SJCRH30 (cell line): ENCODE measurements around the gene CNTN6. TPM values are rescaled to one million over a fixed set of nuclear protein-coding genes. Genes with fewer than 3 reads are reported as not detected.
A peak's percentile ranks its signal among the peaks of the same experiment; 100 is the strongest.

Experiments used
- DNase-seq, 2 experiments: peaks; one replicate each; pipeline ENCODE4 v3.0.0-alpha.2; 2015 to 2020
- H3K27ac ChIP-seq: fragments of 250-450 bp; sonication (Bioruptor Pico); 2 replicates; pipeline ENCODE4 v1.5.1; 2020; ENCODE audit warnings: mild to moderate bottlenecking, moderate library complexity
- H3K27me3 ChIP-seq: fragments of 250-450 bp; sonication (Bioruptor Pico); 2 replicates; pipeline ENCODE4 v1.5.1; 2020; ENCODE audit warnings: mild to moderate bottlenecking, moderate library complexity
- H3K36me3 ChIP-seq: fragments of 250-450 bp; sonication (Bioruptor Pico); 2 replicates; pipeline ENCODE4 v1.5.1; 2020; ENCODE audit warnings: mild to moderate bottlenecking, moderate library complexity
- H3K4me1 ChIP-seq: fragments of 250-450 bp; sonication (Bioruptor Pico); 2 replicates; pipeline ENCODE4 v1.5.1; 2020; ENCODE audit warnings: mild to moderate bottlenecking, moderate library complexity
- H3K4me3 ChIP-seq: fragments of 250-450 bp; sonication (Bioruptor Pico); 2 replicates; pipeline ENCODE4 v1.5.1; 2020; ENCODE audit warnings: mild to moderate bottlenecking, moderate library complexity
- H3K9me3 ChIP-seq: fragments of 250-450 bp; sonication (Bioruptor Pico); replicated peaks from 2 replicates; pipeline ENCODE4 v1.5.1; 2020; ENCODE audit warnings: mild to moderate bottlenecking, moderate library complexity
- total RNA-seq: library from RNA; depleted of rRNA; stranded (reverse); fragments of >200 nt; shearing (Covaris generic); gene quantifications from 2 replicates; pipeline ENCODE4 v1.2.3, GENCODE V29; 2014; rRNA removed

Gene CNTN6
- 0.73 and 1.1 TPM in 2 replicates for total RNA-seq

GRCh38 chr3:1092771-1093170, at the start of gene CNTN6:
Gene CNTN6 (plus strand): TSS chr3:1093024. CDS start chr3:1148009, 54,985 bp downstream.
- Histone ChIP-seq H3K4me1 (peaks cover 3% of the 10 kb centered on the region), H3K36me3 (no peaks in the 10 kb centered on the region), H3K9me3 (no peaks in the 10 kb centered on the region), H3K27me3 (no peaks in the 10 kb centered on the region), H3K4me3 (peak within 1 kb of the TSS; percentile 46), H3K27ac (peak within 1 kb of the TSS; percentile 10; the same call in 1 of the 2 replicates)
- DNase-seq: peak; percentile 7 to 39

DNA sequence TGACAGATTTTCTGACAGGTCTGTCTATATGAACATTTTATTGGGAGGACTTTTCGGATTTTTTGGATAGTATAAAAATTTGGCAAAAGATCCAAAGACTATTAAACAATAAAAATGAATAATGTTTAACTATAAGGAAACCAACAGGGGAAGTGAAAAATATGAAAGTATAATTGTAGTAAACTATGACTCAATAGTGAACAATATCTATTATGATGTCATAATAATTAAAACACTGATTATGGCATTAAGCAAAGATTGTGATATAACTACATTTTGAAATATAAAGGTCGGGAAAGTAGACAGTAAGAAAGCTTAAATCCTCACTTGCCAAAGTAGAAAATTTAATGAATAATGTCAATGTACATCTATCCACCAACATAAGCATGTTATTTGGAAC, 44.3 kb upstream of the CNTN6 start:
- H3K9me3 ChIP-seq: no peaks in the 10 kb centered on the region
- no peak for DNase-seq
- H3K4me3 ChIP-seq: no peak overlapping the region
- no peak overlapping the region for H3K27ac ChIP-seq
- no peaks in the 10 kb centered on the region for H3K4me1 ChIP-seq
- H3K36me3 ChIP-seq: no peaks in the 10 kb centered on the region
- H3K27me3 ChIP-seq: no peaks in the 10 kb centered on the region

- Histone ChIP-seq H3K36me3 (no peaks in the 10 kb centered on the region), H3K27ac (no peak overlapping the region), H3K27me3 (no peaks in the 10 kb centered on the region), H3K9me3 (no peaks in the 10 kb centered on the region), H3K4me3 (no peak overlapping the region), H3K4me1 (no peaks in the 10 kb centered on the region)
- DNase-seq: no peak
Measured at GRCh38 chr3:1055870-1056269, 37.0 kb upstream of the CNTN6 start.

GRCh38 chr3:1056744-1057143, 36.1 kb upstream of the CNTN6 start:
- H3K36me3 ChIP-seq: no peaks in the 10 kb centered on the region
- no peak for DNase-seq
- no peak overlapping the region for H3K27ac ChIP-seq
- no peaks in the 10 kb centered on the region for H3K27me3 ChIP-seq
- H3K9me3 ChIP-seq: no peaks in the 10 kb centered on the region
- H3K4me3 ChIP-seq: no peak overlapping the region
- H3K4me1 ChIP-seq: no peaks in the 10 kb centered on the region

DNA sequence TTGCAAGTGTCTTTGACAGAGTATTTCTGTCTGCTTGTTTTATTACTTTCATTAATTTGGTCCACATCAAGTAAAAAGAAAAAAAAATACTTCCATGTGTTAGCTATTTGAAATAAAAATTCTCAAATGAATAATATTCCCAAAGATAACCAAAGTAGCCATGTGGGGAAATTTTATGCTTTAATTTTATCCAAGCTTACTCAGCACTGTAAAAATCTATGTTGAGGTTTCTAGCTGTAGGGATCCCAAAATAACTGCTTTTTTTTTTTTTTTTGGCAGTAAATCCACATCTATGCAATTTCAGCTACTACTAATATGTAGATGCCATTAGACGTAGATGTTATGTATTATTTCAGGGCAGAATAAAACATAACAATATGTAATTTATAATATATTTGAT, 35.4 kb upstream of the CNTN6 start:
- Histone ChIP-seq H3K27ac (no peak overlapping the region), H3K36me3 (no peaks in the 10 kb centered on the region), H3K4me1 (no peaks in the 10 kb centered on the region), H3K4me3 (no peak overlapping the region), H3K9me3 (no peaks in the 10 kb centered on the region), H3K27me3 (no peaks in the 10 kb centered on the region)
- DNase-seq: no peak

GRCh38 chr3:1068985-1069384, 23.8 kb upstream of the CNTN6 start:
- no peak overlapping the region for H3K4me3 ChIP-seq
- no peak for DNase-seq
- H3K36me3 ChIP-seq: no peaks in the 10 kb centered on the region
- H3K27me3 ChIP-seq: no peaks in the 10 kb centered on the region
- H3K27ac ChIP-seq: no peak overlapping the region
- no peaks in the 10 kb centered on the region for H3K4me1 ChIP-seq
- H3K9me3 ChIP-seq: no peaks in the 10 kb centered on the region

DNA sequence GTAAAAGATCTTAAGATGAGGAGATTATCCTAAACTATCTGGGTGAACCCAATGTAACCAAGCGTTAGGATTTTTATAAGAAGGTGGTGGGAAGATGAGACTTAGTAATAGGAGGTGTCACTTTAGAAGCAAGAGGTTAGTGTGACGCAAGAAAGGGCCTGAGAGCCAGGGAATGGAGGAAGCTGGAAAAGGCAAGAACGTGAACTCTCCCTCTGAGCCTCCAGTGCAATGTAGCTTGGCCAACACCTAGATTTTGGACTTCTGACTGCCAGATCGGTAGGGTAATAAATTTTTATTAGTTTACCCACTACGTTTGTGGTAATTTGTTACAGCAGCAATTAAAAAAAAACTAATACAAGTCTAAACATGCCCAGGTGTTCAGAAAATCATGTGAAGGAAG, 20.8 kb upstream of the CNTN6 start:
- H3K9me3 ChIP-seq: no peaks in the 10 kb centered on the region
- no peak for DNase-seq
- H3K36me3 ChIP-seq: no peaks in the 10 kb centered on the region
- no peak overlapping the region for H3K4me3 ChIP-seq
- H3K27ac ChIP-seq: no peak overlapping the region
- H3K4me1 ChIP-seq: no peaks in the 10 kb centered on the region
- no peaks in the 10 kb centered on the region for H3K27me3 ChIP-seq

GRCh38 chr3:1079662-1080061, 13.2 kb upstream of the CNTN6 start:
- H3K36me3 ChIP-seq: no peaks in the 10 kb centered on the region
- no peaks in the 10 kb centered on the region for H3K27me3 ChIP-seq
- H3K9me3 ChIP-seq: no peaks in the 10 kb centered on the region
- H3K4me1 ChIP-seq: no peaks in the 10 kb centered on the region
- no peak overlapping the region for H3K27ac ChIP-seq
- H3K4me3 ChIP-seq: no peak overlapping the region
- no peak for DNase-seq

DNA sequence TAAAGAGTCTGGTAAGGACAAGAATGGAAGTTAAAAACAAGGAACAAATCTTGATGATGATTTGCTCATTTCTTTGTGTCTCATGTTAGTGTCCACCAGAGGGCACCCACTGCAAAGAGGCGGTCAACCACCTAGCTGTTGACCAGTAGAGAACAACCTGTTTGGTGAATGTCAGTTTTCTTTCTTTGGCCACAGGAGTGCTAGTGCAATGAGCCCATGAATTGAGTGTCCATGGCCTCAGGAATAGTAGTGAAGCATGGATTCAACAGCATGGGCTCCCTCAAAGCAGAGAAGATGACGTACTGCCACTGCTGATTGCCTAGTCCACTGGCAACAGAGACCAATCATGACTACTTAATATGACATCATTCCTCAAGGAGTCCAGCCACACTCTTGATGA, 10.7 kb upstream of the CNTN6 start:
- no peaks in the 10 kb centered on the region for H3K9me3 ChIP-seq
- DNase-seq: peak; percentile 35 to 62
- no peaks in the 10 kb centered on the region for H3K36me3 ChIP-seq
- no peak overlapping the region for H3K4me3 ChIP-seq
- H3K27me3 ChIP-seq: no peaks in the 10 kb centered on the region
- H3K27ac ChIP-seq: no peak overlapping the region
- no peaks in the 10 kb centered on the region for H3K4me1 ChIP-seq

GRCh38 chr3:1087066-1087560, 5.7 kb upstream of the CNTN6 start:
- DNase-seq: peak; percentile 55 to 63
- H3K9me3 ChIP-seq: no peaks in the 10 kb centered on the region
- H3K36me3 ChIP-seq: no peaks in the 10 kb centered on the region
- H3K27ac ChIP-seq: peak overlapping the region; percentile 59
- no peak overlapping the region for H3K4me3 ChIP-seq
- H3K4me1 ChIP-seq: peaks cover 8% of the 10 kb centered on the region
- no peaks in the 10 kb centered on the region for H3K27me3 ChIP-seq

GRCh38 chr3:1088503-1088902, 4.3 kb upstream of the CNTN6 start:
- no peaks in the 10 kb centered on the region for H3K9me3 ChIP-seq
- H3K4me1 ChIP-seq: peaks cover 8% of the 10 kb centered on the region
- no peaks in the 10 kb centered on the region for H3K36me3 ChIP-seq
- no peaks in the 10 kb centered on the region for H3K27me3 ChIP-seq
- H3K27ac ChIP-seq: no peak overlapping the region
- DNase-seq: no peak
- no peak overlapping the region for H3K4me3 ChIP-seq

DNA sequence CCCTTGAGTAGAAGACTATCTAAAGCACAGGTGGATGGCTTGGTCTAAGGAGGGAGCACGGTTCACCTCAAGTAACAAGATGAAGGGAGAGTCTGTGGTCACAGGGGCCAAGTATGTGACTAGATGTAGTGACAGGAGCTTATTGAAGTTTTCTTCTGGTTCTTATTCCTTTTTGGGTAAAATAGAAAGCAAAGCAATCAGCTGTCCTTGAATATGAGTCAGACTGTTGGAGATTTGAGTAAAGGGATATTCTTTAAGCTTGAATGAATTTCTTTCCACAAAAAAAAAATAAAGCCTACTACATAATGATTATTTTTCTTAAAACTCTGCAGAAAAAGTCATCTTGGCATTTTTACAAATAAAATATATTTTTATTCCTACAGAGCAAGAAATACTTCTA, 1.5 kb upstream of the CNTN6 start:
- Histone ChIP-seq H3K36me3 (no peaks in the 10 kb centered on the region), H3K9me3 (no peaks in the 10 kb centered on the region), H3K27ac (no peak overlapping the region), H3K4me1 (peaks cover 8% of the 10 kb centered on the region), H3K27me3 (no peaks in the 10 kb centered on the region), H3K4me3 (no peak overlapping the region)
- DNase-seq: no peak

DNA sequence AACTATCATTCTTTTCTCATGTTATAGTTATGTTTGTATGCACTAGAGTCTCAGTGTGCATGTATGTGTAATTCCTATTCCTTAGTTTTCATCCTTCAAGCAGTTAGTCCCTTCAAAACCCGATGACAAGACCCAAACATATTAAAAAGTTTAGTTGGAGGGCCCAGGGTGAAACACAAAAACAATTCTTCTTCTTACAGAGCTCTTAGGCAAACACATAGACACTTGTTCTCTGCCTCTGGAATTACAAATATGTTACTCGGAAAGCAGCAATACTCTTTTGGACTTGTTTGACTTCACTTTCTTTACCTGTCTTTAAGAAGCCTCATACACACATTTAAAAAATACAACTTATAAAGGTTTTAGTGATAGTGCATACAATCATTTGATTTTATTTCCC, 763 bp upstream of the CNTN6 start:
- Histone ChIP-seq H3K9me3 (no peaks in the 10 kb centered on the region), H3K27ac (no peak overlapping the region), H3K27me3 (no peaks in the 10 kb centered on the region), H3K36me3 (no peaks in the 10 kb centered on the region), H3K4me1 (peaks cover 8% of the 10 kb centered on the region), H3K4me3 (no peak overlapping the region)
- no peak for DNase-seq

DNA sequence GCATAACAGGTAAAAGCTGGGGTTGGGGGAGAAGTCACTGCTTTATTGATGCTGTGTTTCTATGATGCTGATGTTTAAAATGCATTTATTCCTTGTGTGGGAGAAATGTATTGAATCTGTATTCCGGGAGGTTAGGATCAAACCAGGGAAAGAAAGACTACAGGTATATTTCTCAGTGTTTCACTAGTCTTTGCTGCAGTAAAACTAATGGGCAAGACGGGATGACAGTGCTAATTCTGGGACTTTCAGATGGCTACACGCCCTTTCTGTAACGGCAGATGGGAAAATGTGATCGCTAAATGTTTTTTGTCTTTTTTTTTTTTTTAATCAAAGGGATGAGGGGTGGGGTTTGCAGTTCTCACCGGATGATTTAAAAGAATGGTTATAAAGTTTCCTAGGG, 393 bp downstream of the CNTN6 start:
- peak overlapping the region; percentile 46 for H3K4me3 ChIP-seq
- H3K9me3 ChIP-seq: no peaks in the 10 kb centered on the region
- DNase-seq: no peak
- H3K27ac ChIP-seq: peak overlapping the region; percentile 10; the same call in 1 of the 2 replicates
- no peaks in the 10 kb centered on the region for H3K36me3 ChIP-seq
- H3K4me1 ChIP-seq: no peaks in the 10 kb centered on the region
- no peaks in the 10 kb centered on the region for H3K27me3 ChIP-seq

- no peaks in the 10 kb centered on the region for H3K36me3 ChIP-seq
- H3K27me3 ChIP-seq: no peaks in the 10 kb centered on the region
- no peak for DNase-seq
- H3K9me3 ChIP-seq: no peaks in the 10 kb centered on the region
- H3K27ac ChIP-seq: no peak overlapping the region
- H3K4me3 ChIP-seq: no peak overlapping the region
- no peaks in the 10 kb centered on the region for H3K4me1 ChIP-seq
Measured at GRCh38 chr3:1103525-1103924, 10.7 kb downstream of the CNTN6 start.

DNA sequence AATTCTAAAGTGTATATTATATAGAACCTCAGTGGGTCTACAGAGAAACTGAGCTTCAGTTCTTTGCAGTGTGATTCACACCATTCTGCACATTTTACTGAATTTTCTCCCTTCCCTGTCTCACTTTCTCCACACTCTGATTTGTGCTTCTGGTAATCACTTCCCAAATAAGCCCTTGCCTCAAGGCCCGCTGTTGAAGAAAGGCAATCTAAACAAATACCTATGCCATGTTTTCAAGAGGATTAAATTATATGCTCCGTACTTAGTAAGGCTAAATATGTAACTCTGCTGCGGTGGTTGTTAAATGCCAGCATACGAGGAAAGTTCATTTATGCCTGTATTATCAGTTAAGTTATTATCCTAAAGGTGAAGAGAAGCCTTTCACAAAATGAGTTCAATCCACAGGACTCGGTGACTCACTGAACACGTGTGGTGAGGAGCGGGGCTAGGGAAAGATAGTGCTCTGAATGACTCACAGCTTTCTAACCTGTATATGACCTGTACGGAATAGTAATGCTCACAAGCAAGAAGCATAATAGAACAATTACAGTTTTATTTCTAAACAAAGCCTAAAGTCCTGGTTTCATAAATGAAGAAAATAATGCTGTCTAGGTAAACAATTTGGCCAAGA, 25.1 kb downstream of the CNTN6 start:
- Histone ChIP-seq H3K36me3 (no peaks in the 10 kb centered on the region), H3K27ac (no peak overlapping the region), H3K9me3 (no peaks in the 10 kb centered on the region), H3K4me1 (no peaks in the 10 kb centered on the region), H3K4me3 (no peak overlapping the region), H3K27me3 (no peaks in the 10 kb centered on the region)
- no peak for DNase-seq
